Upper lobe of right lung (tissue), 1 donor: Measurements from ENCODE around the gene CEACAM1. TPM values are rescaled to one million over a fixed set of nuclear protein-coding genes. Genes with fewer than 3 reads are reported as not detected.

ENCODE experiments used
- ATAC-seq: fragments of 200-7000 bp; cut with Tn5 transposase; one replicate; pipeline ENCODE4 v1.9.1; 2020; ENCODE audit warnings: mild to moderate bottlenecking, moderate library complexity
- DNase-seq: peaks from one replicate; pipeline ENCODE4 v3.0.0-alpha.2; 2020
- H3K27ac ChIP-seq: fragments of 200-600 bp; one replicate; pipeline ENCODE4 v1.8.0; 2022
- H3K27me3 ChIP-seq: fragments of 200-600 bp; one replicate; pipeline ENCODE4 v1.8.0; 2022; ENCODE audit warnings: mild to moderate bottlenecking
- H3K36me3 ChIP-seq: fragments of 200-600 bp; one replicate; pipeline ENCODE4 v1.8.0; 2022
- H3K4me1 ChIP-seq: fragments of 200-600 bp; one replicate; pipeline ENCODE4 v1.8.0; 2022
- H3K4me3 ChIP-seq: fragments of 200-600 bp; one replicate; pipeline ENCODE4 v1.8.0; 2022; ENCODE audit warnings: mild to moderate bottlenecking
- H3K9me3 ChIP-seq: fragments of 200-600 bp; one replicate; pipeline ENCODE4 v1.8.0; 2022
- intact Hi-C: fragments of 100-400 bp; cut with DNase I; formaldehyde crosslinking; loops from one replicate; pipeline ENCODE4 v1.11.0; 2022
- total RNA-seq: library from RNA; stranded (reverse); fragmentation: NEBNext Ultra II Directional; extraction: Animal tissue kit (Norgen Biotek cat#: 25700); gene quantifications from one replicate; pipeline ENCODE4 v1.2.1, GENCODE V29; 2021
- TF ChIP-seq, protein P1 (sequence below): fragments of 200-600 bp; IDR thresholded peaks from one replicate; pipeline ENCODE4 v1.8.0; 2022; ENCODE audit warnings: antibody characterized with exemption
- donor health status: DM: no; HTN: yes; CAD: no; lungs with severe emphysema.

The CEACAM1 gene
- total RNA-seq, 1 donor from 2014 or later: 13.1 TPM

DNA sequence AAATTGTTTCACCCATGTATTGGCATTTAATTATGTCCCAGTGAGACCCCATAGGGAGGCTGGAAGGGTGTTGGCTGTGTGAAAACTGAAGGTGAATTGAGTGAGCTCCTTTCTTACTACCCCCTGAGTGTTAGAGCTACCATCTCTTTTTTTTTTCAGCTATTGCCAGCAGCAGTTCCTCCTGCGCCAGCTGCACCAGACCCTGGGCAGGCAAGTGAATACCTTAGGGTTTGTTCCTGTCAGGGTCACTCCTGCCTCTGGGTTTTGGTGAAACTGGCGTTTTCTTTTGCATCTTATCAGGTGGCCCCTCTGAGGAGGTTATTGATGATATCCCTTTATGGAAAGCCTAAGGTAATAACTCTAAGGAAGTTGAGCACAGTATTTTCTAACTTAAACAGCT, 40.9 kb upstream of the CEACAM1 start:
- TF ChIP-seq, protein P1, sequence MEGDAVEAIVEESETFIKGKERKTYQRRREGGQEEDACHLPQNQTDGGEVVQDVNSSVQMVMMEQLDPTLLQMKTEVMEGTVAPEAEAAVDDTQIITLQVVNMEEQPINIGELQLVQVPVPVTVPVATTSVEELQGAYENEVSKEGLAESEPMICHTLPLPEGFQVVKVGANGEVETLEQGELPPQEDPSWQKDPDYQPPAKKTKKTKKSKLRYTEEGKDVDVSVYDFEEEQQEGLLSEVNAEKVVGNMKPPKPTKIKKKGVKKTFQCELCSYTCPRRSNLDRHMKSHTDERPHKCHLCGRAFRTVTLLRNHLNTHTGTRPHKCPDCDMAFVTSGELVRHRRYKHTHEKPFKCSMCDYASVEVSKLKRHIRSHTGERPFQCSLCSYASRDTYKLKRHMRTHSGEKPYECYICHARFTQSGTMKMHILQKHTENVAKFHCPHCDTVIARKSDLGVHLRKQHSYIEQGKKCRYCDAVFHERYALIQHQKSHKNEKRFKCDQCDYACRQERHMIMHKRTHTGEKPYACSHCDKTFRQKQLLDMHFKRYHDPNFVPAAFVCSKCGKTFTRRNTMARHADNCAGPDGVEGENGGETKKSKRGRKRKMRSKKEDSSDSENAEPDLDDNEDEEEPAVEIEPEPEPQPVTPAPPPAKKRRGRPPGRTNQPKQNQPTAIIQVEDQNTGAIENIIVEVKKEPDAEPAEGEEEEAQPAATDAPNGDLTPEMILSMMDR: no peak
- intact Hi-C loops: no loop called here
- Histone ChIP-seq H3K36me3 (no peaks in the 10 kb centered on the region), H3K27me3 (no peaks in the 10 kb centered on the region), H3K9me3 (no peaks in the 10 kb centered on the region), H3K4me1 (peaks cover 3% of the 10 kb centered on the region), H3K4me3 (no peak overlapping the region), H3K27ac (no peak overlapping the region)
- no peak for ATAC-seq
- no peak for DNase-seq

GRCh38 chr19:42568006-42568405, 39.7 kb upstream of the CEACAM1 start:
- no peaks in the 10 kb centered on the region for H3K27me3 ChIP-seq
- no peak overlapping the region for H3K4me3 ChIP-seq
- TF ChIP-seq, protein P1: no peak
- H3K27ac ChIP-seq: no peak overlapping the region
- intact Hi-C loops: no loop called here
- H3K4me1 ChIP-seq: peaks cover 3% of the 10 kb centered on the region
- ATAC-seq (peak; percentile 76), DNase-seq (no peak)
- no peaks in the 10 kb centered on the region for H3K9me3 ChIP-seq
- H3K36me3 ChIP-seq: no peaks in the 10 kb centered on the region

GRCh38 chr19:42567567-42567966, 39.3 kb upstream of the CEACAM1 start:
- H3K9me3 ChIP-seq: no peaks in the 10 kb centered on the region
- H3K4me3 ChIP-seq: no peak overlapping the region
- TF ChIP-seq, protein P1: no peak
- no peak for DNase-seq
- intact Hi-C loops: no loop called here
- no peak for ATAC-seq
- no peaks in the 10 kb centered on the region for H3K36me3 ChIP-seq
- peaks cover 3% of the 10 kb centered on the region for H3K4me1 ChIP-seq
- H3K27me3 ChIP-seq: no peaks in the 10 kb centered on the region
- no peak overlapping the region for H3K27ac ChIP-seq

DNA sequence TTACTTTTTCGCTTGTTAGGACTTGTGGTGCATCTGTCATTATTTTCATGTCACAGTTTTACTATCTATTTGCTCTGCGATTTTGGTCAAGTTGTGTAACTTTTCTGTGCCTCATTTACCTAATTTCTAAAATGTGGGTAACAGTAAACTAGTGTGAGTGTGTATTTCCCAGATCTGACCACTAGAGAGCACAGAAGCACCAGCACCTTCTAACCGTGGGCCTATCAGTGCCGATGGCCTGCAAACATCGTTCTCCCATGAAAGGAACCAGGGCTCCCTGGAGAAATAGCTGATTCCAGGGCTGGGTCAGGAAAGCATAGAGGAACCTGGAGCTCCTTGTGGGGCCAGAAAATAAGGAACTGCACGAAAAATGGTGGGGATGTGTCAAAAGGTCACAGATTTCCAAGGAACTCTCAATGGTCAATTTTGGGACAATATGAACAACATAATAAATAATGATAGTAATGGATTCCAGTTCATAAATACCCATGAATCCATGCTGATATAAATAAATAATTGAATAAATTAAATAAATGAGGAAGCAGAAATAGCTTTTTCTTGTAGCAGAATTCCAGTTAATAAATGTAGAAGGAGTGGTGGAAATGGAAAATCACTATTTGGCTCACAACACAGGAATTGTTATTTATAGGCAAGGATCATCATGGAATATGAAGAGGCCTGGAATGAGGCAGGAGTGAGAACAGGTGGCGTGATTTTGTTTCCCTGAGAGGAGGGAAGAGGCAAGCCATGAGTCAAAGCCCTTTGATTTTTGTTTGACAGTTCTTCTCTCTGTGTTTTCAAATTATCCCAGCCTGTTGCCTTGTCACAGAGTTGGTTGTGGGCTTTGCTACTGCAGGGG, 35.3 kb upstream of the CEACAM1 start:
- intact Hi-C loops: no loop called here
- no peak overlapping the region for H3K27ac ChIP-seq
- ATAC-seq: peak; percentile 81
- peaks cover 13% of the 10 kb centered on the region for H3K27me3 ChIP-seq
- H3K4me3 ChIP-seq: no peak overlapping the region
- peaks cover 3% of the 10 kb centered on the region for H3K4me1 ChIP-seq
- no peaks in the 10 kb centered on the region for H3K9me3 ChIP-seq
- H3K36me3 ChIP-seq: no peaks in the 10 kb centered on the region
- DNase-seq: no peak
- TF ChIP-seq, protein P1: peak; percentile 66

GRCh38 chr19:42561512-42561911, 33.2 kb upstream of the CEACAM1 start:
- Histone ChIP-seq H3K9me3 (no peaks in the 10 kb centered on the region), H3K27ac (no peak overlapping the region), H3K4me3 (no peak overlapping the region), H3K36me3 (no peaks in the 10 kb centered on the region), H3K4me1 (no peaks in the 10 kb centered on the region), H3K27me3 (peaks cover 13% of the 10 kb centered on the region)
- no peak for DNase-seq
- ATAC-seq: no peak
- TF ChIP-seq, protein P1: no peak
- intact Hi-C loops: no loop called here
